Measurements from ENCODE around the gene KIAA0513.

KIAA0513 gene

GRCh38 chr16:85128079-85128837, 100.7 kb downstream of the KIAA0513 start:
- H3K27ac ChIP-seq = no peak overlapping the region
- in situ Hi-C loops (cut with HindIII; ENCODE audit: low pct_ligation_motif_present, low sequenced_read_pairs) = no loop called here
- DNase-seq = no peak

GRCh38 chr16:85129876-85130704, 102.5 kb downstream of the KIAA0513 start:
- TF ChIP-seq CTCF (IDR thresholded peaks at IDR 0.05; ENCODE audit: low read depth, low read length, missing control alignments) = no peak
- H3K27ac ChIP-seq = no peak overlapping the region
- no peak overlapping the region for H3K4me3 ChIP-seq (ENCODE audit: low read depth, low read length)
- no peaks in the 10 kb centered on the region for H3K27me3 ChIP-seq (replicated peaks)
- no peak for DNase-seq
- in situ Hi-C loops (cut with HindIII; ENCODE audit: low pct_ligation_motif_present, low sequenced_read_pairs) = no loop called here
- H3K36me3 ChIP-seq (replicated peaks) = no peaks in the 10 kb centered on the region

More at GRCh38 chr16:85128079-85128837, 100.7 kb downstream of the KIAA0513 start:
- H3K27me3 ChIP-seq (replicated peaks) = no peaks in the 10 kb centered on the region
- H3K36me3 ChIP-seq (replicated peaks) = no peaks in the 10 kb centered on the region
- H3K4me3 ChIP-seq (ENCODE audit: low read depth, low read length) = no peak overlapping the region
- no peak for TF ChIP-seq CTCF (IDR thresholded peaks at IDR 0.05; ENCODE audit: low read depth, low read length, missing control alignments)

- no peak for DNase-seq
- H3K27me3 ChIP-seq (replicated peaks) = no peaks in the 10 kb centered on the region
- H3K27ac ChIP-seq = no peak overlapping the region
- H3K36me3 ChIP-seq (replicated peaks) = no peaks in the 10 kb centered on the region
- in situ Hi-C loops (cut with HindIII; ENCODE audit: low pct_ligation_motif_present, low sequenced_read_pairs) = no loop called here
- H3K4me3 ChIP-seq (ENCODE audit: low read depth, low read length) = no peak overlapping the region
- TF ChIP-seq CTCF (IDR thresholded peaks at IDR 0.05; ENCODE audit: low read depth, low read length, missing control alignments) = no peak
These were observed 103.1 kb downstream of the KIAA0513 start for GRCh38 chr16:85130705-85131028.

GRCh38 chr16:85132456-85133289, 105.1 kb downstream of the KIAA0513 start:
- no peak for DNase-seq
- Histone ChIP-seq H3K4me3 (ENCODE audit: low read depth, low read length) (no peak overlapping the region), H3K27ac (no peak overlapping the region), H3K27me3 (replicated peaks) (no peaks in the 10 kb centered on the region), H3K36me3 (replicated peaks) (no peaks in the 10 kb centered on the region)
- no peak for TF ChIP-seq CTCF (IDR thresholded peaks at IDR 0.05; ENCODE audit: low read depth, low read length, missing control alignments)
- in situ Hi-C loops (cut with HindIII; ENCODE audit: low pct_ligation_motif_present, low sequenced_read_pairs) = no loop called here

GRCh38 chr16:85133290-85133599, 105.7 kb downstream of the KIAA0513 start:
- Histone ChIP-seq H3K27ac (no peak overlapping the region), H3K4me3 (ENCODE audit: low read depth, low read length) (no peak overlapping the region), H3K36me3 (replicated peaks) (no peaks in the 10 kb centered on the region), H3K27me3 (replicated peaks) (no peaks in the 10 kb centered on the region)
- in situ Hi-C loops (cut with HindIII; ENCODE audit: low pct_ligation_motif_present, low sequenced_read_pairs) = no loop called here
- DNase-seq = no peak
- TF ChIP-seq CTCF (IDR thresholded peaks at IDR 0.05; ENCODE audit: low read depth, low read length, missing control alignments) = no peak
